ENCODE measurements around the gene OR1A1.
"Not testable (repeated sequence)": the region's sequence is repeated elsewhere in the genome, so short reads cannot be mapped to it uniquely, and the experiment has no call there.

- TF ChIP-seq SIN3A (conservative IDR thresholded peaks at IDR 0.05 in 1 of 2, IDR thresholded peaks at IDR 0.05 in 1 of 2; ENCODE audit: low read depth in 1 of 2, low read length in 2 of 2); SIX5 (IDR thresholded peaks at IDR 0.05; ENCODE audit: low read depth, low read length); ATF3 (IDR thresholded peaks at IDR 0.05; ENCODE audit: insufficient read depth, low read depth, low read length); ATF2 (IDR thresholded peaks at IDR 0.05; ENCODE audit: low read length); SP1 (IDR thresholded peaks at IDR 0.05; ENCODE audit: low read depth, low read length): not testable (repeated sequence)
Observed at GRCh38 chr17:3219978-3220377, 12.5 kb downstream of the OR1A1 start.
